Trophoblast cell (in vitro differentiated cells and primary cell): ENCODE results near the gene NRL.

Experiments
- DNase-seq, 2 donors: peaks; one replicate each; pipeline ENCODE4 v3.0.0-alpha.2; 2016
- H2AFZ ChIP-seq: 2 replicates; pipeline ENCODE4 v1.6.1; 2013; ENCODE audit warnings: low read length, moderate library complexity, mild to moderate bottlenecking; ENCODE audit not compliant: insufficient read depth, poor library complexity
- H2AK5ac ChIP-seq: 2 replicates; pipeline ENCODE4 v1.6.1; 2013; ENCODE audit warnings: mild to moderate bottlenecking, low read length
- H2BK120ac ChIP-seq: 2 replicates; pipeline ENCODE4 v1.6.1; 2013; ENCODE audit warnings: low read length, mild to moderate bottlenecking, moderate library complexity; ENCODE audit not compliant: insufficient read depth, poor library complexity
- H2BK12ac ChIP-seq: 2 replicates; pipeline ENCODE4 v1.6.1; 2013; ENCODE audit warnings: mild to moderate bottlenecking, low read length, moderate library complexity
- H2BK5ac ChIP-seq: 2 replicates; pipeline ENCODE4 v1.6.1; 2013; ENCODE audit warnings: low read length, low read depth, moderate library complexity, mild to moderate bottlenecking; ENCODE audit not compliant: poor library complexity
- H3K14ac ChIP-seq: 2 replicates; pipeline ENCODE4 v1.6.1; 2013; ENCODE audit warnings: mild to moderate bottlenecking, low read length
- H3K18ac ChIP-seq: 2 replicates; pipeline ENCODE4 v1.6.1; 2013; ENCODE audit warnings: mild to moderate bottlenecking, low read length
- H3K23ac ChIP-seq: 2 replicates; pipeline ENCODE4 v1.6.1; 2013; ENCODE audit warnings: low read length
- H3K27ac ChIP-seq: 2 replicates; pipeline ENCODE4 v1.5.1; 2013; ENCODE audit warnings: low read depth, mild to moderate bottlenecking, inconsistent platforms, low read length, moderate library complexity
- H3K27me3 ChIP-seq: 2 replicates; pipeline ENCODE4 v1.6.1; 2013; ENCODE audit warnings: inconsistent platforms, mild to moderate bottlenecking, low read length, moderate library complexity; ENCODE audit not compliant: insufficient read depth
- H3K36me3 ChIP-seq, 2 experiments: 1 replicate in 1 of 2; 2 replicates in 1 of 2; pipeline ENCODE4 v1.6.1; 2013; ENCODE audit warnings: low read length in 2 of 2, mild to moderate bottlenecking in 2 of 2, moderate library complexity in 1 of 2; ENCODE audit not compliant: insufficient read depth in 2 of 2, control insufficient read depth in 1 of 2
- H3K4ac ChIP-seq: 2 replicates; pipeline ENCODE4 v1.6.1; 2013; ENCODE audit warnings: low read depth, mild to moderate bottlenecking, low read length, moderate library complexity
- H3K4me1 ChIP-seq, 2 experiments: 1 replicate in 1 of 2; 2 replicates in 1 of 2; pipeline ENCODE4 v1.6.1; 2013; ENCODE audit warnings: low read length in 2 of 2, mild to moderate bottlenecking in 2 of 2, moderate library complexity in 1 of 2; ENCODE audit not compliant: insufficient read depth in 2 of 2, control insufficient read depth in 1 of 2
- H3K4me2 ChIP-seq: 2 replicates; pipeline ENCODE4 v1.6.1; 2013; ENCODE audit warnings: inconsistent platforms, mild to moderate bottlenecking, low read length, moderate library complexity
- H3K4me3 ChIP-seq: 2 replicates; pipeline ENCODE4 v1.5.1; 2013; ENCODE audit warnings: mild to moderate bottlenecking, low read depth, low read length, inconsistent platforms
- H3K79me1 ChIP-seq: one replicate; pipeline ENCODE4 v1.6.1; 2013; ENCODE audit warnings: low read length
- H3K79me2 ChIP-seq: 2 replicates; pipeline ENCODE4 v1.6.1; 2013; ENCODE audit warnings: low read length, mild to moderate bottlenecking; ENCODE audit not compliant: control insufficient read depth, insufficient read depth, poor library complexity
- H3K9ac ChIP-seq: 2 replicates; pipeline ENCODE4 v1.6.1; 2013; ENCODE audit warnings: mild to moderate bottlenecking, low read length
- H3K9me3 ChIP-seq: 2 replicates; pipeline ENCODE4 v1.6.1; 2013; ENCODE audit warnings: low read depth, mild to moderate bottlenecking, control low read depth, inconsistent platforms, low read length; ENCODE audit not compliant: insufficient read depth
- H4K12ac ChIP-seq: 2 replicates; pipeline ENCODE4 v1.6.1; 2013; ENCODE audit warnings: low read depth, mild to moderate bottlenecking, low read length, moderate library complexity
- H4K8ac ChIP-seq: 2 replicates; pipeline ENCODE4 v1.6.1; 2013; ENCODE audit warnings: low read depth, mild to moderate bottlenecking, low read length, moderate library complexity
- H4K91ac ChIP-seq: one replicate; pipeline ENCODE4 v1.6.1; 2013; ENCODE audit warnings: low read depth, mild to moderate bottlenecking, low read length, moderate library complexity
- WGBS: extraction: QIAGEN DNeasy Blood & Tissue Kit; methylation state at CpG from one replicate; pipeline ENCODE4 v1.1.7; 2013; ENCODE audit warnings: missing lambda C conversion rate; ENCODE audit not compliant: insufficient read length, insufficient coverage; ENCODE audit errors: extremely low coverage; 5-methylcytosine and 5-hydroxymethylcytosine counted together

The NRL gene

DNA sequence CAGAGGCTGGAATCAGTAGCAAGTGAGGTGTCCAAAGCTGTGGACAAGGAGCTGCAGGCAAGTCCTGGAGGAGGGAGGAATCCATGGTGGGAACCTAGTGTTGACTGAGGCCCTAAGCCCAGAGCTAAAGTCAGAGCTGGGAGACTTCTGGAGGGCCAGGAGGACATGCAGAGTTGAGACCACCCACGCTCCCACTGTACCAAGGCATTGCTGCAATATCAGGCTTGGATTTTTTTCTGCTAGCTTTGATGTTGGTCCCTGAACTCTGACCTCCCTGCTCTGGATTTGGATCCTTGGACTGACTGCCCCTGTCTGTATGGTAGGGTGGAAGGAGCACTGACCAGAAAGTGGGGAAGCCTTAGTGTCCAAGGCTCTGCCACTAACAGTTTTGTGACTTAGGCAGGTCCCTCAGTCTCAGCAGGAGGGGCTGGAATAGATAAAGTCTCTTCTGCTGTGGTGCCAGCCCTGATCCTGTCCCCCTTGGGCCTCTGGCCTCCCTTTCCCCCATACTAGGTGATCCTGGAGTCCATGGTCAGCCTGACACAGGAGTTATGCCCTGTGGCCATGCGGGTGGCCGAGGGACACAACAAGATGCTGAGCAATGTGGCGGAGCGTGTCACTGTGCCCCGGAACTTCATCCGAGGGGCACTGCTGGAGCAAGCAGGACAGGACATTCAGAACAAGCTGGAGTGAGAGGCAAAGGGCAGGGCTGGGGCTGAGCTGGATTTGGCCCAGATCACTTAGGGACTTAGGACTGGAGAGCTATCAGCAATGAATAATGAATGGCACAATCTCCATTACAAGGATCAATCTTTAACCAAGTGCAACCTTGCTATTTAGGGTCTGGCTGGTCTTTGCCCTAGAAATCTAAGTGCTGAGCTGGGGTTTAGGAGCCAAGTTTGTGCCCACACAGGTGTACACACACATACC lies 53.5 kb downstream of the NRL start:
- no peak overlapping the region for H3K9ac ChIP-seq
- H3K79me1 ChIP-seq, result no peaks in the 10 kb centered on the region
- H4K12ac ChIP-seq, result no peak overlapping the region
- H3K9me3 ChIP-seq, result no peaks in the 10 kb centered on the region
- H3K4me3 ChIP-seq, result no peak overlapping the region
- H2AK5ac ChIP-seq, result no peak overlapping the region
- no peak overlapping the region for H2BK12ac ChIP-seq
- no peak overlapping the region for H3K23ac ChIP-seq
- no peaks in the 10 kb centered on the region for H3K79me2 ChIP-seq
- no peak overlapping the region for H3K4me2 ChIP-seq
- no peak overlapping the region for H2BK5ac ChIP-seq
- H4K8ac ChIP-seq, result no peak overlapping the region
- no peak overlapping the region for H2BK120ac ChIP-seq
- no peak overlapping the region for H3K18ac ChIP-seq
- H3K27me3 ChIP-seq, result no peaks in the 10 kb centered on the region
- no peaks in the 10 kb centered on the region for H3K36me3 ChIP-seq
- DNase-seq, result no peak
- WGBS, result no CpG with 5 or more reads among the region's 7 CpGs
- H2AFZ ChIP-seq, result no peak overlapping the region
- no peak overlapping the region for H3K27ac ChIP-seq
- no peak overlapping the region for H3K4ac ChIP-seq
- no peaks in the 10 kb centered on the region for H3K4me1 ChIP-seq
- H3K14ac ChIP-seq, result no peak overlapping the region
- no peak overlapping the region for H4K91ac ChIP-seq

DNA sequence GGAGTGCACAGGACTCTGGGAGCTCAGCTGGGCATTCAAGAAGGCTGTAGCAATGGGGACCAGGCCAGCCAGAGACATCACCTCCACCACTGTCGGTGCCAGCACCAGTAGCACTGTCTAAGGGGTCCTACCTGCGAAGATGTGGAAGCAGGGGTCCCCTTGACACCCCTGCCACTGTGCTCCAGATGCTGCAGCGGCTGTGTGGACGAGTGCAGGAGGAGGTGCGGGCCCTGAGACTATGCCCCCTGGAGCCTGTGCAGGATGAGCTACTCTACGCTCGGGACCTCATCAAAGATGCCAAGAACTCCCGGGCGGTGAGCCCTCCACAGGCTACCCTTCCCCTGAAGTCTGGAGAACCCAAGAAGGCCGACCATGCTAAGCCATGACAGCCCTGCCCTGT lies 54.3 kb downstream of the NRL start:
- H3K27ac ChIP-seq, result no peak overlapping the region
- no peak overlapping the region for H3K14ac ChIP-seq
- no peaks in the 10 kb centered on the region for H3K79me2 ChIP-seq
- H3K36me3 ChIP-seq, result no peaks in the 10 kb centered on the region
- no peak overlapping the region for H4K91ac ChIP-seq
- H3K9me3 ChIP-seq, result no peaks in the 10 kb centered on the region
- H3K18ac ChIP-seq, result no peak overlapping the region
- no peak overlapping the region for H2BK5ac ChIP-seq
- H2BK12ac ChIP-seq, result no peak overlapping the region
- no peak overlapping the region for H4K8ac ChIP-seq
- H2AFZ ChIP-seq, result no peak overlapping the region
- H3K27me3 ChIP-seq, result no peaks in the 10 kb centered on the region
- no peak overlapping the region for H4K12ac ChIP-seq
- DNase-seq, result no peak
- H3K4me3 ChIP-seq, result no peak overlapping the region
- no peak overlapping the region for H3K9ac ChIP-seq
- no peak overlapping the region for H3K23ac ChIP-seq
- no peaks in the 10 kb centered on the region for H3K4me1 ChIP-seq
- no peak overlapping the region for H2BK120ac ChIP-seq
- no peaks in the 10 kb centered on the region for H3K79me1 ChIP-seq
- no CpG with 5 or more reads among the region's 10 CpGs for WGBS
- H3K4me2 ChIP-seq, result no peak overlapping the region
- H3K4ac ChIP-seq, result no peak overlapping the region
- no peak overlapping the region for H2AK5ac ChIP-seq

DNA sequence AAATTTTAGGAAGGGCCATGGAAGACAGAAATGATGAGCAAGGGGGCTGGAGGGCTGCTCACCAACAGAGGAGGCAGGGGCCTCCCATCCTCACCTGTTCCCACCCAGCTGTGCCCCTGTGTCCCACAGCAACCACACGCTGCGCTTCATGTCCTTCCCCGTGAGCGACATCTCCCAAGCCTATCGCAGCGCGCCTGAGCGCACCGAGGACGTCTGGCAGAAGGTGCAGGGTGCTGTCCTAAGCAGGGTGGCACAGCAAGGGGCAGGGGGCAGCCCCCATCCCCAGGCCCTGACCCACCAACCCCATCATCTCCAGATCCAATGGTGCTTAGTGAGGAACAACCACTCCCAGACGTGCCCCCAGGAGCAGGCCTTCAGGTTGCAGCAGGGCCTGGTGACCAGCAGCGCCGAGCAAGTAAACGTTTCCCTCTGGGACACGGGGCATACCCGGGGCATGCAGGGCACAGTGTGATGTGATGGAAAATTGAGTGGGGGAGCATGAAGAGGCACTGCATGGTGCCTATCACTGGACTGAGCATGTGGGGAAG lies 54.8 kb downstream of the NRL start:
- H3K79me2 ChIP-seq, result no peaks in the 10 kb centered on the region
- no CpG with 5 or more reads among the region's 16 CpGs for WGBS
- no peak overlapping the region for H3K14ac ChIP-seq
- H2AFZ ChIP-seq, result no peak overlapping the region
- no peaks in the 10 kb centered on the region for H3K79me1 ChIP-seq
- no peak for DNase-seq
- no peaks in the 10 kb centered on the region for H3K9me3 ChIP-seq
- no peak overlapping the region for H3K4me2 ChIP-seq
- no peak overlapping the region for H2AK5ac ChIP-seq
- H2BK5ac ChIP-seq, result no peak overlapping the region
- peak overlapping the region; percentile 23 for H3K4me3 ChIP-seq
- H3K9ac ChIP-seq, result no peak overlapping the region
- no peak overlapping the region for H4K91ac ChIP-seq
- H3K4me1 ChIP-seq, result no peaks in the 10 kb centered on the region
- H3K27ac ChIP-seq, result no peak overlapping the region
- H3K23ac ChIP-seq, result no peak overlapping the region
- H4K12ac ChIP-seq, result no peak overlapping the region
- H4K8ac ChIP-seq, result no peak overlapping the region
- no peak overlapping the region for H2BK120ac ChIP-seq
- H3K4ac ChIP-seq, result no peak overlapping the region
- no peak overlapping the region for H3K18ac ChIP-seq
- H3K27me3 ChIP-seq, result no peaks in the 10 kb centered on the region
- no peak overlapping the region for H2BK12ac ChIP-seq
- no peaks in the 10 kb centered on the region for H3K36me3 ChIP-seq

DNA sequence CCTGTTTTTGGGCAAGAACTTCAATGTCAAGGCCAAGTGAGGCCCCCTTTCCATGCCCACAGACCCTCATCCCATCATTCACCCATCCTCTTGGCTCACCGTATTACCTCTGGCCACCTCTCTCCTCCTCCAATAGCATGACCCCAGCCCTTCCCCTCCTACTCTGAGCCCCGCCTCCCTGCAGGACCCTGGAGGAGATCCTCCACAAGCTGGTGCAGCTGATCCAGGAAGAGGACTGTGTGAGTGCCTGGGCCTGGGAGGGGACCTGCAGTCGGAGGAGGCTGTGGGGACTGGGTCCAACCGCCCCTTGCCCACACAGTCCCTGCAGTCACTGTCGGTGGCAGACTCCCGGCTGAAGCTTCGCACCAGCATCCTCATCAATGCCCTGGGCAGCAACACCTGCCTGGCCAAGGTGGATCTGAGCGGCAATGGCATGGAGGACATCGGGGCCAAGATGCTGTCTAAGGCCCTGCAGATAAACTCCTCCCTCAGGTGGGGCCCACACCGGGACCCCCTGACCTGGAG lies 55.7 kb downstream of the NRL start:
- Histone ChIP-seq H3K9me3 (no peaks in the 10 kb centered on the region), H3K14ac (no peak overlapping the region), H2AFZ (no peak overlapping the region), H3K79me2 (no peaks in the 10 kb centered on the region), H4K91ac (no peak overlapping the region), H3K4me2 (no peak overlapping the region), H3K18ac (no peak overlapping the region), H3K4ac (no peak overlapping the region), H2BK5ac (no peak overlapping the region), H4K8ac (no peak overlapping the region), H3K23ac (no peak overlapping the region), H3K79me1 (no peaks in the 10 kb centered on the region), H3K27ac (no peak overlapping the region), H4K12ac (no peak overlapping the region), H3K27me3 (no peaks in the 10 kb centered on the region), H3K36me3 (no peaks in the 10 kb centered on the region), H2AK5ac (no peak overlapping the region), H3K9ac (no peak overlapping the region), H3K4me1 (no peaks in the 10 kb centered on the region), H3K4me3 (no peak overlapping the region), H2BK120ac (no peak overlapping the region), H2BK12ac (no peak overlapping the region)
- WGBS, result no CpG with 5 or more reads among the region's 10 CpGs
- no peak for DNase-seq
